ENCODE results near the gene MYO1C. TPM values are rescaled to one million over a fixed set of nuclear protein-coding genes. Genes with fewer than 3 reads are reported as not detected.

The MYO1C gene
- total RNA-seq, 1 donor from 2014 or later, result 184 TPM

DNA sequence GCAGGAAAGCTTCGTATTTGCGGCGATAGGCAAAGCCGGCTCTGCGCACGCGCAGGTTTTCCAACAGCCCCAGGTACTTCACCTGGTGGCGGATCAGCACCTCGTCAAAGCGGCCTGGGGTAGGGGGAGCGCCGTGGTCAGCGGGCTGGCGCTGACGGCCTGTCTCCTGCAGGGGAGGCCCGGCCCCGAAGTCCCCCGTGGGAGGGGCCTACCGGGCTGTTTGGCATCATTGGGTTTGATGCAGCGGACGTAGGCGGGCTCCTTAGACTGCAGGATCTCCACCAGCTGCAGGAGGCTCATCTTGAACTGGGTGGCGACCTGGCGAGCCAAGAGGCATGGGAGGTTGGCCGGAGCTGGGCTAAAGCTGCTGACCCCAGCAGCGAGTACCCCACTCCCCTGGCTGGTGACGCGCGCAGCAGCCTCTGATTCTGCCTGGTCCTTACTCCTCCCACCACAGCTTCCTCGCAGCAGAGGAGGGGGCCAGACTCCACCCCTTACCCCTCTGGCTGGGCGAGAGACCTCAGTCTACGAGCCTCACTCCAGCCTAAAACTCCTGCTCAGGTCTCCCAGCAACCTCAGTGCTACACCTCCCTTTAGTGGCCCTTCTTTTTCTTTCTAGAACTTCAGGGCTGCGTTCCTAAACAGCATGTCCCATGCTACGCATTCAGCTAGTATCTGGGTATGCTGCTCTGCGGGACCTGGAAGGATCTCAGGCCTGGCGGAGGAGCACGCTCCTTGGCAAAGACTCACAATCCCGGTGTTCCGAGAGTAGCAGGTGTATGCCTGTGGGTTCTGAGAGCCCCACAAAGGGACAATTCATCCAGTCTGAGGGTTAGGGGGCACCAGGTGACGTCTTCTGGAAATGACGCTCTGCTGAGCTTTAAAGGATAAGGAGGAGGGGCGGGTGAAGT lies 20.3 kb downstream of the MYO1C start:
- peaks cover 6% of the 10 kb centered on the region for H3K4me1 Mint-ChIP-seq (ENCODE audit: unreplicated experiment)
- H3K36me3 Mint-ChIP-seq (ENCODE audit: unreplicated experiment), result peaks cover 28% of the 10 kb centered on the region
- no peak for TF ChIP-seq CTCF (IDR thresholded peaks at IDR 0.05)
- DNase-seq (ENCODE audit: extremely low spot score, unreplicated experiment), result no peak
- H3K27me3 Mint-ChIP-seq (ENCODE audit: unreplicated experiment), result no peaks in the 10 kb centered on the region
- H3K4me3 Mint-ChIP-seq (ENCODE audit: unreplicated experiment), result no peak overlapping the region
- no peaks in the 10 kb centered on the region for H3K9me3 Mint-ChIP-seq (ENCODE audit: unreplicated experiment)
- H3K27ac Mint-ChIP-seq (ENCODE audit: unreplicated experiment), result no peak overlapping the region

- H3K36me3 Mint-ChIP-seq (ENCODE audit: unreplicated experiment), result peaks cover 26% of the 10 kb centered on the region
- no peak overlapping the region for H3K4me3 Mint-ChIP-seq (ENCODE audit: unreplicated experiment)
- TF ChIP-seq CTCF (IDR thresholded peaks at IDR 0.05), result no peak
- H3K27ac Mint-ChIP-seq (ENCODE audit: unreplicated experiment), result no peak overlapping the region
- no peak for DNase-seq (ENCODE audit: extremely low spot score, unreplicated experiment)
- peaks cover 6% of the 10 kb centered on the region for H3K4me1 Mint-ChIP-seq (ENCODE audit: unreplicated experiment)
- no peaks in the 10 kb centered on the region for H3K9me3 Mint-ChIP-seq (ENCODE audit: unreplicated experiment)
- no peaks in the 10 kb centered on the region for H3K27me3 Mint-ChIP-seq (ENCODE audit: unreplicated experiment)
These were observed 21.0 kb downstream of the MYO1C start for GRCh38 chr17:1471490-1471889.

DNA sequence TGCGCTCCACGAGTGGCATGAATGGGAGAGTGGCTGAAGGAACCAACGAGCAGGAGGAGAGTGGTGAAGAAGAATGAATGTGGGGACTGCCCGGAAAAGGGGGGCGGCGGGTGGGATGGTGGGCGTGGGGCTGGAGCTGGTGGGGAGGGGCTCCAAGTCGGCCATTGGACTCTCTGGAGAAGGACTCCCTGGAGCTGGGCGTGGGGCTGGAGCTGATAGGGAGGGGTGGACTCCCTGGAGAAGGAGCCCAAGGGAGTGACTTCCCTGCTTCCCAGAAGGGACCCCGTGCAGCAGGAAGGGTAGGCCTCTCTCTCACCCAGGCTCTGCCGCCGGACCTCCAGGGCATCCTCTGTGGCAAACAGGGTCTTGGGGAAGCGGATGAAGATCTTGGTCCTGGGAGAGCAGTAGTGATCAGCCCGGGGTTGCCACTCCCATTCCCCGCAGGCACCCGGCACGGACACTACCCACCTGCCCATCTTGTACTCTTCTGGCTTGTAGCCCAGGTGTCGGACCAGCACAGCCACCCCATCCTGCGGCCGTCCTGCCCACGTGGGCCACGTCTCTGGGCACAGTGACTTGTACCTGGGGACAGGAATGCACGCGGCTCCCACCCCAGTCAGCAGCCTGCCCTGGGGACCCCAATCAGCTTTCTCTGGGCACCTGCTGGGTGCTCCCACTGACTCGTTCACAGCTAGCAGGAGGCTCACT lies 21.6 kb downstream of the MYO1C start:
- DNase-seq (ENCODE audit: extremely low spot score, unreplicated experiment), result no peak
- no peaks in the 10 kb centered on the region for H3K27me3 Mint-ChIP-seq (ENCODE audit: unreplicated experiment)
- no peak overlapping the region for H3K4me3 Mint-ChIP-seq (ENCODE audit: unreplicated experiment)
- no peaks in the 10 kb centered on the region for H3K9me3 Mint-ChIP-seq (ENCODE audit: unreplicated experiment)
- no peak overlapping the region for H3K27ac Mint-ChIP-seq (ENCODE audit: unreplicated experiment)
- peaks cover 23% of the 10 kb centered on the region for H3K36me3 Mint-ChIP-seq (ENCODE audit: unreplicated experiment)
- no peak for TF ChIP-seq CTCF (IDR thresholded peaks at IDR 0.05)
- peaks cover 6% of the 10 kb centered on the region for H3K4me1 Mint-ChIP-seq (ENCODE audit: unreplicated experiment)

DNA sequence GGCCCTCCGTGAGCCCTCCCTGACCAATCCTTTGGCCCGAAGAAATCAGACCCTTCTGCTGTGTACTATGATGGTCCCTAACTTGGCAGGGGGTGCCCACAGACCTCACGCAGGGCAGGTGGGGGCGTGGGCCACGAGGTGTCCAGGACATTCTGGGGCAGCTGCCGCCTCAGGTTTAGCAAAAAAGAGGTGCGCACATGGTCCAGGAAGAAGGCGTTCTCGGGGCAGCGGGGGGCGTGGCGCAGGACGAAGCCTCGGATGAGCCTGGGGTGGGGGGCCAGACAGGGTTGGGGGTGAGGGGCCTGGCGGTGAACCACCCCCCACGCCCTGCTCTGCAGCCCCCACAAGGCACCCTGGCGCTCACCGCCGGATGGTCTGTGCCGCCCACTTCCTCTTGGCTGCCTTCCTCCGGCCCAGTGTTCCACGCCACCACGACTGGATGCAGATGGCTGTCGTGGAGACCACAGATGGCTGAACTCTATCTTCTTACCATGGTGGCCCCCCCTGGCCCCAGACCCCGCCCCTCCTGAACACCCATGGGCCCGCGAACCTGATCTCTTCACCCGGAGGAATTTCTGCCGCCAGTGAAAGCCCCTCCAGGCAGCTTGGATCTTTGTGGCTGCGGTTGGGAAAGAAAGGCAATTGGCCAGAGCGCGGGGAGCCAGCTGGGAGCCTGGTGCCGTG lies 22.3 kb downstream of the MYO1C start:
- no peaks in the 10 kb centered on the region for H3K27me3 Mint-ChIP-seq (ENCODE audit: unreplicated experiment)
- H3K4me1 Mint-ChIP-seq (ENCODE audit: unreplicated experiment), result peaks cover 6% of the 10 kb centered on the region
- H3K9me3 Mint-ChIP-seq (ENCODE audit: unreplicated experiment), result no peaks in the 10 kb centered on the region
- TF ChIP-seq CTCF (IDR thresholded peaks at IDR 0.05), result no peak
- peaks cover 21% of the 10 kb centered on the region for H3K36me3 Mint-ChIP-seq (ENCODE audit: unreplicated experiment)
- H3K27ac Mint-ChIP-seq (ENCODE audit: unreplicated experiment), result no peak overlapping the region
- H3K4me3 Mint-ChIP-seq (ENCODE audit: unreplicated experiment), result no peak overlapping the region
- DNase-seq (ENCODE audit: extremely low spot score, unreplicated experiment), result no peak
